Sigmoid colon (tissue), 7 donors: ENCODE data around the gene HSPA1B. TPM values are rescaled to one million over a fixed set of nuclear protein-coding genes. Genes with fewer than 3 reads are reported as not detected.
"Not testable (repeated sequence)": the region's sequence is repeated elsewhere in the genome, so short reads cannot be mapped to it uniquely, and the experiment has no call there.

ENCODE experiments used
- DNase-seq: peaks from one replicate; pipeline ENCODE4 v3.0.0-alpha.2; 2019
- H3K27ac ChIP-seq, 4 donors: fragments of 200-600 bp; sonication (generic); one replicate each; pipeline ENCODE4 v1.5.1; 2016 to 2019; ENCODE audit warnings: mild to moderate bottlenecking in 1 of 4
- H3K27me3 ChIP-seq, 3 donors: fragments of 200-600 bp; sonication (generic); one replicate each; pipeline ENCODE4 v1.5.1; 2019; ENCODE audit warnings: mild to moderate bottlenecking in 1 of 3
- H3K36me3 ChIP-seq, 4 donors: fragments of 200-600 bp; sonication (generic); one replicate each; pipeline ENCODE4 v1.5.1; 2016 to 2019
- H3K4me1 ChIP-seq, 4 donors: fragments of 200-600 bp; sonication (generic); one replicate each; pipeline ENCODE4 v1.5.1; 2017 to 2019
- H3K4me3 ChIP-seq, 4 donors: fragments of 200-600 bp; sonication (generic); one replicate each; pipeline ENCODE4 v1.5.1; 2017 to 2019; ENCODE audit warnings: mild to moderate bottlenecking in 2 of 4, moderate library complexity in 1 of 4
- H3K9me3 ChIP-seq, 4 donors: fragments of 200-600 bp in 3 of 4; sonication (generic) in 3 of 4; one replicate each; pipeline versions ENCODE4 v1.5.1 to v1.6.1; 2013 to 2019
- EP300 ChIP-seq, 4 donors: sonication (generic); formaldehyde crosslinking; IDR thresholded peaks; one replicate each; pipeline ENCODE4 v1.6.1; 2017; ENCODE audit warnings: antibody characterized with exemption in 4 of 4
- POLR2A ChIP-seq, 2 donors: fragments of 450-650 bp; IDR thresholded peaks; one replicate each; pipeline ENCODE4 v1.6.1; 2016; ENCODE audit warnings: antibody characterized with exemption in 2 of 2, mild to moderate bottlenecking in 2 of 2, moderate library complexity in 2 of 2
- POLR2AphosphoS5 ChIP-seq, 4 donors: sonication (generic); formaldehyde crosslinking; IDR thresholded peaks; one replicate each; pipeline ENCODE4 v1.6.1; 2017; ENCODE audit warnings: antibody characterized with exemption in 4 of 4
- WGBS, 2 donors: extraction: QIAGEN DNeasy Blood & Tissue Kit; methylation state at CpG; one replicate each; pipeline ENCODE4 v1.1.7; 2013; 5-methylcytosine and 5-hydroxymethylcytosine counted together
- intact Hi-C: fragments of 100-400 bp; cut with DNase I; formaldehyde crosslinking; loops from one replicate; pipeline ENCODE4 v1.15.1; 2023
- polyA plus RNA-seq, 3 donors: library from polyadenylated mRNA; stranded (reverse); fragments of 200-250 nt; gene quantifications; one replicate each; pipeline ENCODE4 v1.2.3, GENCODE V29; 2013
- total RNA-seq, 4 donors: library from RNA; depleted of rRNA; stranded (reverse); fragments of >200 nt; gene quantifications; one replicate each; pipeline ENCODE4 v1.1.0, GENCODE V29; 2016
- TF ChIP-seq, protein P1 (sequence below), 4 experiments: fragments of 450-650 bp in 3 of 4; fragments of 200-600 bp in 1 of 4; IDR thresholded peaks; one replicate each; pipeline ENCODE4 v1.5.1; 2016 to 2019; ENCODE audit warnings: antibody characterized with exemption in 4 of 4, mild to moderate bottlenecking in 3 of 4, moderate library complexity in 2 of 4
- donor health status: healthy with polysubstance abuse.
- donor health status: Bipolar disorder and iron deficiency.
- donor health status: healthy.

The HSPA1B gene
- total and polyA plus RNA-seq, 7 donors, result 63.1 to 237 (median 104) TPM

DNA sequence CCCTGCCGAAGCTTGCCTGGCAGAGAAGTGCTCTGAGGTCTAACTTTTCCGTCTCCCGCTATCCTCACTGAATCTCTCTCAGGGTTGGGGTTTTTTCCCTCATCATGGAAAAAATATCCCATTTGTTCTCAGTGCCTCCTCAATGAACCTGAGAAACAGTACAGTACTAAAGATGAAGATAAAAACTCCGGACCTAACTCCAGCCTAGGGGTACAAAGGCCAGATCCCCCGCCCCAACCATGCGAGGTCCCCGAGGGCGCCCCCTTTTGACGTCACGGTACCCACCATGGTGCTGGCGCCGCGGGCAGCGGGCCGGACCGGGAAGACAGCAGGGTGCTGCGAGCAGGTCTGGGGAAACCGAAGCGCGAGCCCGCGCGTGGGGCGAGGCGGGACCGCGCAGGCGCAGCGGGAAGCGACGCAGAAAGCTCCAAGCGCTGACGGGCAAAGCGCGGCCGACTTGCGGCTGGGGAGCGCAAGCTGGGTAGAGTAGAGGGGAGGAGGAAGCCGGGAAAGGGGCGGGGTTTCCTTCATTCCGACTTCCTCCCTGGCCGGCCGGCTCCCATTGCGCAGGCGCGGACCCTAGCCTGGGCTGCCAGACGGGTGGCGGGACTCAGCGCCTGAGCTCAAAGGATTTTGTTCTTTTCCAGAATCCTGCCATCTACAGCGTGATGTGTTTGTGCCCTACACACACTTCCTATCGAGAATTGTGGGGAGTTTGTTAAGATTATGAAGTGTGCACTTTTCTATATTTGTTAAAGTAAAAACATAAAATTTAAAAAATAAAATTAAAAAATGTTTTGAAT is 20.9 kb upstream of the HSPA1B start, which contains the start of gene LSM2:
TSS of gene LSM2 (minus strand) at position 497 of the 803 bp plus-strand sequence. CDS start at position 288, 209 bp downstream.
- 0% methylated on average over 51 of the region's 51 CpGs for WGBS, 2 donors
- Histone ChIP-seq H3K27ac (peak within 1 kb of the TSS; percentile 87 to 98 (median 92)), H3K36me3 (peaks cover 0 to 16% (median 0%) of the 10 kb centered on the region in 4 donors), H3K9me3 (no peaks in the 10 kb centered on the region), H3K4me1 (peaks cover 0 to 25% (median 19%) of the 10 kb centered on the region in 4 donors), H3K4me3 (peak within 1 kb of the TSS; percentile 51 to 64 (median 58)), H3K27me3 (no peaks in the 10 kb centered on the region)
- intact Hi-C loops, result loop anchor here (1.0 kb wide), 1 partner anchor 16 kb away; no protein-coding TSS in a partner anchor
- peak in 1 of 4 donors; percentile 80 for TF ChIP-seq EP300 (IDR thresholded peaks at IDR 0.05)
- peak; percentile 91 to 97 (median 95) for TF ChIP-seq POLR2AphosphoS5 (IDR thresholded peaks at IDR 0.05)
- TF ChIP-seq POLR2A (IDR thresholded peaks at IDR 0.05), result peak; percentile 66 to 76
- TF ChIP-seq, protein P1, sequence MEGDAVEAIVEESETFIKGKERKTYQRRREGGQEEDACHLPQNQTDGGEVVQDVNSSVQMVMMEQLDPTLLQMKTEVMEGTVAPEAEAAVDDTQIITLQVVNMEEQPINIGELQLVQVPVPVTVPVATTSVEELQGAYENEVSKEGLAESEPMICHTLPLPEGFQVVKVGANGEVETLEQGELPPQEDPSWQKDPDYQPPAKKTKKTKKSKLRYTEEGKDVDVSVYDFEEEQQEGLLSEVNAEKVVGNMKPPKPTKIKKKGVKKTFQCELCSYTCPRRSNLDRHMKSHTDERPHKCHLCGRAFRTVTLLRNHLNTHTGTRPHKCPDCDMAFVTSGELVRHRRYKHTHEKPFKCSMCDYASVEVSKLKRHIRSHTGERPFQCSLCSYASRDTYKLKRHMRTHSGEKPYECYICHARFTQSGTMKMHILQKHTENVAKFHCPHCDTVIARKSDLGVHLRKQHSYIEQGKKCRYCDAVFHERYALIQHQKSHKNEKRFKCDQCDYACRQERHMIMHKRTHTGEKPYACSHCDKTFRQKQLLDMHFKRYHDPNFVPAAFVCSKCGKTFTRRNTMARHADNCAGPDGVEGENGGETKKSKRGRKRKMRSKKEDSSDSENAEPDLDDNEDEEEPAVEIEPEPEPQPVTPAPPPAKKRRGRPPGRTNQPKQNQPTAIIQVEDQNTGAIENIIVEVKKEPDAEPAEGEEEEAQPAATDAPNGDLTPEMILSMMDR (IDR thresholded peaks at IDR 0.05), result no peak
- peak; percentile 99 for DNase-seq

DNA sequence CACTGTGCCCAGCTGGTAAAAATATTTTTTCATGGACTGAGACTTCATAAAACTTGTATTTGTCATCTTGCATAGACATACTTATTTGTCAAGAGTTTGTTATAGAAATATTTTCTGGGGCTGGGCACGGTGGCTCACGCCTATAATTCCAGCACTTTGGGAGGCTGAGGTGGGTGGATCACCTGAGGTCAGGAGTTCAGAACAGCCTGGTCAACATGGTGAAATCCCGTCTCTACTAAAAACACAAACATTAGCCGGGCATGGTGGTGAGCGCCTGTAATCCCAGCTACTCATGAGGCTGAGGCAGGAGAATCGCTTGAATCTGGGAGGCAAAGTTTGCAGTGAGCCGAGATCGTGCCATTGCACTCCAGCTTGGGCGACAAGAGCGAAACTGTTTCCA is 18.9 kb upstream of the HSPA1B start:
- H3K9me3 ChIP-seq, H3K36me3 ChIP-seq, DNase-seq, H3K27me3 ChIP-seq, intact Hi-C loops, H3K27ac ChIP-seq, H3K4me3 ChIP-seq: not testable (repeated sequence)
- peaks cover 0 to 30% (median 25%) of the 10 kb centered on the region in 4 donors for H3K4me1 ChIP-seq
- WGBS, 2 donors, result 84 to 92% methylated on average over 10 of the region's 10 CpGs

DNA sequence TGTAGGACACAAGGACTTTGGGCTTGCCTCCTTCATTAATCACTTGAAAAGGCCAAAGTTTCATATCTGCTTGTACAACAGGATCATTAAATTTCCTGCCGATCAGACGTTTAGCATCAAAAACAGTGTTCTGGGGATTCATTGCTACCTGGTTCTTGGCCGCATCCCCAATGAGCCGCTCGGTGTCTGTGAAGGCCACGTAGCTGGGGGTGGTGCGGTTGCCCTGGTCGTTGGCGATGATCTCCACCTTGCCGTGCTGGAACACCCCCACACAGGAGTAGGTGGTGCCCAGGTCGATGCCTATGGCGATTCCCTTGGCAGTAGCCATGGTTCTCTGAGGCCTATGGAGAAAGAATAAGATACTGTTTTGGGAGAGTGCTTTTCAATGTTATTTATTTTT is 15.9 kb upstream of the HSPA1B start:
- Histone ChIP-seq H3K36me3 (no peaks in the 10 kb centered on the region), H3K9me3 (no peaks in the 10 kb centered on the region), H3K4me1 (peaks cover 0 to 22% (median 21%) of the 10 kb centered on the region in 4 donors), H3K27ac (no peak overlapping the region), H3K4me3 (no peak overlapping the region), H3K27me3 (no peaks in the 10 kb centered on the region)
- DNase-seq, result no peak
- TF ChIP-seq, protein P1 (IDR thresholded peaks at IDR 0.05), result no peak
- TF ChIP-seq EP300 (IDR thresholded peaks at IDR 0.05) (no peak), POLR2AphosphoS5 (IDR thresholded peaks at IDR 0.05) (no peak), POLR2A (IDR thresholded peaks at IDR 0.05) (no peak)
- WGBS, 2 donors, result 95 to 97% methylated on average over 12 of the region's 12 CpGs
- intact Hi-C loops, result no loop called here

DNA sequence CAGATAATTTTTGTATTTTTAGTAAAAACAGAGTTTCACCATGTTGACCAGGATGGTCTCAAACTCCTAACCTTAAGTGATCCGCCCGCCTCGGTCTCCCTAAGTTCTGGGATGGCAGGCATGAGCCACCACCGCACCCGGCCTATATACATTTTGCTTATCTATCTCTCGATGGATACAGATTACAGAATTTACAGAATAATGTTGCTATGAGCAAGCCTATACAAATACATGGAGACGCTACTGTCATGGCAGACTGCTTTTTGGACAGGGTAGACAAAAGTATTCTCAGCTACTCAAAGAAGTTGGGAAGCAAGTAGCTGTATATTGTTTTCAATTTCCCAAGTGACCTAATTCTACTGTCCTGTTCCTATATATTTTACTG is 14.1 kb upstream of the HSPA1B start:
- no peak for DNase-seq
- intact Hi-C loops, result no loop called here

DNA sequence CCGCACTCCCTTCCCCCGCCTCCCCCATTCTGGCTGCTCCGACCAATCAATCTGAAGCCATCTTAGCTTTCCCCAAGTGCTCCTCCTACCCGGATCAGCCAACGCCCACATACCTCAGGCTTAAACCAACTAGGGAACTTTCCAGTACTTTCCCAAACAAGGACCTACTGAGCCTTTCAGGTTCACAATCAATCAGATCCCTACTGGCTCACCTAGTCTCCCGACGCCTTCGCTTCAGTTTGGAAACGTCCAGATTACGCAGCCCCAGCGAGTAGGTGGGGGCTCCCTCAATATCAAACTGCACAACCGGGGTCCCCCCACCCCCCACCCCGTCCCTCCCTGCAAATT is 12.9 kb upstream of the HSPA1B start:
- Histone ChIP-seq H3K9me3 (no peaks in the 10 kb centered on the region), H3K27me3 (no peaks in the 10 kb centered on the region), H3K4me1 (peaks cover 0 to 35% (median 34%) of the 10 kb centered on the region in 4 donors), H3K36me3 (no peaks in the 10 kb centered on the region), H3K4me3 (peak overlapping the region; percentile 42 to 67 (median 62)), H3K27ac (peak overlapping the region; percentile 95 to 100 (median 99))
- intact Hi-C loops, result no loop called here
- 1% methylated on average over 13 of the region's 13 CpGs for WGBS, 2 donors
- peak in 1 of 2 donors; percentile 60 for TF ChIP-seq POLR2A (IDR thresholded peaks at IDR 0.05)
- peak; percentile 76 to 95 (median 84) for TF ChIP-seq POLR2AphosphoS5 (IDR thresholded peaks at IDR 0.05)
- TF ChIP-seq EP300 (IDR thresholded peaks at IDR 0.05), result peak in 1 of 4 donors; percentile 80
- TF ChIP-seq, protein P1 (IDR thresholded peaks at IDR 0.05), result no peak
- DNase-seq, result peak; percentile 99

More for the DNA sequence above, 14.1 kb upstream of the HSPA1B start:
- Histone ChIP-seq H3K27me3 (no peaks in the 10 kb centered on the region), H3K9me3 (no peaks in the 10 kb centered on the region), H3K4me3 (peak overlapping the region in 2 of 4 donors; percentile 61 to 67), H3K4me1 (peaks cover 0 to 24% (median 23%) of the 10 kb centered on the region in 4 donors), H3K36me3 (no peaks in the 10 kb centered on the region), H3K27ac (peak overlapping the region; percentile 95 to 100 (median 99))
- 92 to 94% methylated on average over 7 of the region's 7 CpGs for whole genome bisulfite sequencing, 2 donors
- TF ChIP-seq POLR2AphosphoS5 (IDR thresholded peaks at IDR 0.05) (no peak), POLR2A (IDR thresholded peaks at IDR 0.05) (no peak), EP300 (IDR thresholded peaks at IDR 0.05) (no peak)
- TF ChIP-seq, protein P1 (IDR thresholded peaks at IDR 0.05), result no peak
